ENCODE results near the gene LHFPL6.

DNA sequence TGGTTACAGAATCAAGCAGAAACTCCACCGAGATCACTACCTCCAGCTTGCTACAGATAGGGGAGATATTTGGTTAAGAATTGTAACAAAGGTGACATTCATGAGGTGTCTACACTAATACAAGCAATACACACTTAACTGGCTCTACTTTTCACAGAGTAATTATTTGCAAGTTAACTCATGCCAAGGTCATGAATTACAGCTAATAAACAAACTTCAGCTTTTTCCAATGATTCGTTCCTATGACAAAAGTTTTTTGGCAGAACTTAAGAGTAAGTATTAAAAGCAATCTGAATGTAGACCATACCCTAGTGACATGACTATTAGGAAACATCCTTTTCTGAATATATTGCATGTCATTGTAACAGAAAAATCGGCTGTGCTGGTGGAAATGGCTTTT lies 72.1 kb downstream of the LHFPL6 start:
- TF ChIP-seq, protein P1, sequence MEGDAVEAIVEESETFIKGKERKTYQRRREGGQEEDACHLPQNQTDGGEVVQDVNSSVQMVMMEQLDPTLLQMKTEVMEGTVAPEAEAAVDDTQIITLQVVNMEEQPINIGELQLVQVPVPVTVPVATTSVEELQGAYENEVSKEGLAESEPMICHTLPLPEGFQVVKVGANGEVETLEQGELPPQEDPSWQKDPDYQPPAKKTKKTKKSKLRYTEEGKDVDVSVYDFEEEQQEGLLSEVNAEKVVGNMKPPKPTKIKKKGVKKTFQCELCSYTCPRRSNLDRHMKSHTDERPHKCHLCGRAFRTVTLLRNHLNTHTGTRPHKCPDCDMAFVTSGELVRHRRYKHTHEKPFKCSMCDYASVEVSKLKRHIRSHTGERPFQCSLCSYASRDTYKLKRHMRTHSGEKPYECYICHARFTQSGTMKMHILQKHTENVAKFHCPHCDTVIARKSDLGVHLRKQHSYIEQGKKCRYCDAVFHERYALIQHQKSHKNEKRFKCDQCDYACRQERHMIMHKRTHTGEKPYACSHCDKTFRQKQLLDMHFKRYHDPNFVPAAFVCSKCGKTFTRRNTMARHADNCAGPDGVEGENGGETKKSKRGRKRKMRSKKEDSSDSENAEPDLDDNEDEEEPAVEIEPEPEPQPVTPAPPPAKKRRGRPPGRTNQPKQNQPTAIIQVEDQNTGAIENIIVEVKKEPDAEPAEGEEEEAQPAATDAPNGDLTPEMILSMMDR (IDR thresholded peaks at IDR 0.05; ENCODE audit: poor library complexity): no peak
- TF ChIP-seq EZH2phosphoT487 (IDR thresholded peaks at IDR 0.05; ENCODE audit: low read depth, severe bottlenecking, unreplicated experiment): no peak

All from hepatocyte (in vitro differentiated cells).